Measurements from ENCODE around the gene KRT83.

KRT83 gene

GRCh38 chr12:52334185-52334584 is 13.0 kb upstream of the KRT83 start:
- TF ChIP-seq CTCF (IDR thresholded peaks at IDR 0.05; ENCODE audit: control insufficient read depth, insufficient read depth, low read depth, low read length, missing control alignments), result no peak
- H3K4me3 ChIP-seq (ENCODE audit: control insufficient read depth, low read depth, low read length), result no peak overlapping the region
- no peak for DNase-seq (ENCODE audit: low read depth)

- no peak overlapping the region for H3K4me3 ChIP-seq (ENCODE audit: control insufficient read depth, low read depth, low read length)
- DNase-seq (ENCODE audit: low read depth), result no peak
- TF ChIP-seq CTCF (IDR thresholded peaks at IDR 0.05; ENCODE audit: control insufficient read depth, insufficient read depth, low read depth, low read length, missing control alignments), result no peak
Measured at GRCh38 chr12:52333321-52333720, 12.1 kb upstream of the KRT83 start.

DNA sequence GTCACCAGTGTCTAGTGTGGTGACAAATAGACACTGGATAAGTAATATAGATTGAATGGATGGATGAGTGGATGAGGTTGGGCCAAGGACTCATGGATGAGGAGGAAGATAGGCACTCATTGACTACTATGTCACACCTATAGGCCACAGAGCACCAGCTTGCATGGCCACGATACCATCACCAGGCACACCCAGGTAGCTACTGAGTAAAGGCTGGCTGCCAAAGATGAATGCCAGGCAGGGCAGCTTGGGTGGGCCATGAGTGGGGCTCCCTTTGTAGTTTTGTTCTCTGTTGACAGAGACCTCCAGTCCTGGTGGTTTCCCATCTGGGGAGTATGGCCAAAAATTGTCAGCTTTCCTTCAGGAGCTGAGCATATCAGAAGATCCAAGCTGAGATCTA is 11.2 kb upstream of the KRT83 start:
- no peak overlapping the region for H3K4me3 ChIP-seq (ENCODE audit: control insufficient read depth, low read depth, low read length)
- TF ChIP-seq CTCF (IDR thresholded peaks at IDR 0.05; ENCODE audit: control insufficient read depth, insufficient read depth, low read depth, low read length, missing control alignments), result no peak
- no peak for DNase-seq (ENCODE audit: low read depth)

- no peak for TF ChIP-seq CTCF (IDR thresholded peaks at IDR 0.05; ENCODE audit: control insufficient read depth, insufficient read depth, low read depth, low read length, missing control alignments)
- no peak for DNase-seq (ENCODE audit: low read depth)
Measured at GRCh38 chr12:52331833-52332232, 10.6 kb upstream of the KRT83 start.

DNA sequence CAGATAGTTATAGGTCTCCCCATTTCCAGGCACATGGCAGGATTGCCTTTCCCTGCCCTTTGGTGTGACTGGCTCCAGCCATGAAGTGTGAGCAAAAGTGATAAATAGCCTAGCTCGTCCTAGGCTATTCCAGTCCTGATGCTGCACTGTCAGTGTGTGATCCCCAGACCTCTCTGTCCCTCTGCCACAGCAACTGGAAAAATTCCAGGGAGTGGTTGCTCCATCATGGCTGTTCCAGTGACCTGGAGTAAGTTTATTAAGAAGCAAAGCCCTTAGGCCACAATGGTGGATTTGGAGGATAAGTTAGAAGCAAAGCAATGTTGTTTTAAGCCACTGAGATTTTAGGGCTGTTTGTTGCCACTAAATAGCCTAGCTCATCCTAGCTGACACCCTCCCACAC is 9.8 kb upstream of the KRT83 start:
- H3K4me3 ChIP-seq (ENCODE audit: control insufficient read depth, low read depth, low read length), result no peak overlapping the region
- no peak for DNase-seq (ENCODE audit: low read depth)
- TF ChIP-seq CTCF (IDR thresholded peaks at IDR 0.05; ENCODE audit: control insufficient read depth, insufficient read depth, low read depth, low read length, missing control alignments), result no peak

More at GRCh38 chr12:52331833-52332232, 10.6 kb upstream of the KRT83 start:
- H3K4me3 ChIP-seq (ENCODE audit: control insufficient read depth, low read depth, low read length), result no peak overlapping the region

DNA sequence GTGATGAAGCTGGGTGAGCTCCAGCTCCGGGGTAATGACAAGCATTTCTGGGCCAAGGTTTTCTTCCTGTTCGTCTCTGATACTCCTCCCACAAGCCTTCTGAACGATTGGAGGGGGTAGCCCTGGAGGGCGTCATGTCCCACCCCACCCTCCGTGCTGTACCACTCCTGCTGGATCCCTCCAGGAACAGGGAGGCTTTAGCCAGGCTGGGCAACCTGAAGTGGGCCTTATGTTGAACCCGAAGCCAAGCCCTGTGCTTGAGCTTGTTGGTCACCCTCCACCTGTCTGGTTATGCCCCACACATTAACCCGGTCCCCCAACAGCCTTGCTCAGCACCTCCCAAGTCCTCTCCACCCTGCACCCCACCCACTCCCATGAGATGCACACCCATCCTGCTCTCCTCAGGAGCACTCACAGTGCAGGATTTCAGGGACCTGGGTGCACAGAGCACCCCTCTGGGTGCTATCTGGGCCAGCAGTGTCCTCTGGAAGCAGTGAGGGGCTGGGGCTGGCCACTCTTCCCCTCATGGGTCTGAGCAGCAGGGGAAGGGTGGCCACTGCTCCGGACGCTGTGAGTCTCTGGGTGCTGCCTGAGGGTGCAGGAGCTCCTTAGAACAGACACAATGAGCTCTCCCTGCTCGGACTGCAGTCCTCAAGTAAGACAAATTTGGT is 6.8 kb upstream of the KRT83 start:
- no peak overlapping the region for H3K4me3 ChIP-seq (ENCODE audit: control insufficient read depth, low read depth, low read length)
- TF ChIP-seq CTCF (IDR thresholded peaks at IDR 0.05; ENCODE audit: control insufficient read depth, insufficient read depth, low read depth, low read length, missing control alignments), result no peak
- DNase-seq (ENCODE audit: low read depth), result no peak
